Cardiac muscle cell (in vitro differentiated cells and primary cell): Measurements from ENCODE around the gene FAM222A. TPM values are rescaled to one million over a fixed set of nuclear protein-coding genes. Genes with fewer than 3 reads are reported as not detected.

Experiments
- DNase-seq, 2 donors: peaks; one replicate each; pipeline versions ENCODE4 v3.0.0 to v3.0.0-alpha.2; 2010 to 2017; ENCODE audit warnings: low read depth in 1 of 2, low spot score in 1 of 2
- H3K27ac ChIP-seq: fragments of 200-600 bp; sonication (generic); 2 replicates; pipeline ENCODE4 v1.5.1; 2016
- H3K27me3 ChIP-seq: fragments of 200-600 bp; sonication (generic); 2 replicates; pipeline ENCODE4 v1.6.0; 2016; ENCODE audit warnings: control low read depth
- H3K36me3 ChIP-seq: fragments of 200-600 bp; sonication (generic); 2 replicates; pipeline ENCODE4 v1.5.1; 2016; ENCODE audit warnings: control low read depth
- H3K4me1 ChIP-seq: fragments of 200-600 bp; sonication (generic); 2 replicates; pipeline ENCODE4 v1.8.1; 2017; ENCODE audit warnings: low read depth, mild to moderate bottlenecking, mixed run types
- H3K4me3 ChIP-seq: fragments of 200-600 bp; sonication (generic); 2 replicates; pipeline ENCODE4 v1.5.1; 2016; ENCODE audit warnings: mild to moderate bottlenecking
- H3K9me3 ChIP-seq: fragments of 200-600 bp; sonication (generic); 2 replicates; pipeline ENCODE4 v1.5.1; 2017; ENCODE audit warnings: low read depth, mild to moderate bottlenecking, control low read depth
- CTCF ChIP-seq: IDR thresholded peaks from 2 replicates; pipeline ENCODE4 v1.5.1; 2012; ENCODE audit warnings: low read depth, mild to moderate bottlenecking, low read length
- polyA plus RNA-seq: library from polyadenylated mRNA; unstranded; fragments of >200 nt; fragmentation: Nextera tagmentation; extraction: Ambion mirVana; gene quantifications from 2 replicates; pipeline ENCODE4 v1.2.1, GENCODE V29; 2016
- total RNA-seq: library from RNA; depleted of rRNA; stranded (reverse); fragments of >200 nt; gene quantifications from 2 replicates; pipeline ENCODE4 v1.2.3, GENCODE V29; 2016

FAM222A gene
- total and polyA plus RNA-seq, 2 experiments from 2014 or later: 25.4 to 42.9 TPM

- H3K27me3 ChIP-seq: no peaks in the 10 kb centered on the region
- no peak for DNase-seq
- no peak overlapping the region for H3K27ac ChIP-seq
- H3K9me3 ChIP-seq: no peaks in the 10 kb centered on the region
- no peaks in the 10 kb centered on the region for H3K4me1 ChIP-seq
- H3K36me3 ChIP-seq: no peaks in the 10 kb centered on the region
- TF ChIP-seq CTCF: no peak
- no peak overlapping the region for H3K4me3 ChIP-seq
Observed at GRCh38 chr12:109815225-109815624, 101.6 kb downstream of the FAM222A start.

GRCh38 chr12:109815757-109816617, 102.4 kb downstream of the FAM222A start:
- Histone ChIP-seq H3K4me3 (no peak overlapping the region), H3K36me3 (no peaks in the 10 kb centered on the region), H3K4me1 (no peaks in the 10 kb centered on the region), H3K9me3 (no peaks in the 10 kb centered on the region), H3K27ac (no peak overlapping the region), H3K27me3 (no peaks in the 10 kb centered on the region)
- no peak for DNase-seq
- TF ChIP-seq CTCF: no peak

GRCh38 chr12:109816870-109817269, 103.2 kb downstream of the FAM222A start:
- no peaks in the 10 kb centered on the region for H3K36me3 ChIP-seq
- H3K27me3 ChIP-seq: no peaks in the 10 kb centered on the region
- H3K4me3 ChIP-seq: no peak overlapping the region
- H3K27ac ChIP-seq: no peak overlapping the region
- no peak for DNase-seq
- no peaks in the 10 kb centered on the region for H3K4me1 ChIP-seq
- H3K9me3 ChIP-seq: no peaks in the 10 kb centered on the region
- TF ChIP-seq CTCF: no peak

GRCh38 chr12:109817627-109818231, 104.1 kb downstream of the FAM222A start:
- TF ChIP-seq CTCF: no peak
- Histone ChIP-seq H3K9me3 (no peaks in the 10 kb centered on the region), H3K4me3 (no peak overlapping the region), H3K4me1 (no peaks in the 10 kb centered on the region), H3K36me3 (no peaks in the 10 kb centered on the region), H3K27me3 (no peaks in the 10 kb centered on the region), H3K27ac (no peak overlapping the region)
- no peak for DNase-seq

- H3K4me3 ChIP-seq: no peak overlapping the region
- TF ChIP-seq CTCF: no peak
- DNase-seq: no peak
Observed at GRCh38 chr12:109818253-109818652, 104.6 kb downstream of the FAM222A start.

More at GRCh38 chr12:109818253-109818652, 104.6 kb downstream of the FAM222A start:
- no peaks in the 10 kb centered on the region for H3K9me3 ChIP-seq
- no peaks in the 10 kb centered on the region for H3K36me3 ChIP-seq
- H3K27me3 ChIP-seq: no peaks in the 10 kb centered on the region
- no peaks in the 10 kb centered on the region for H3K4me1 ChIP-seq
- no peak overlapping the region for H3K27ac ChIP-seq
